Ureter (tissue), 1 donor: Measurements from ENCODE around the gene FAM219B. TPM values are rescaled to one million over a fixed set of nuclear protein-coding genes. Genes with fewer than 3 reads are reported as not detected.

Source experiments
- total RNA-seq: library from RNA; stranded (reverse); gene quantifications from one replicate; pipeline ENCODE4 v1.2.4, GENCODE V29; 2023
- donor health status: DM: yes; HTN: yes; CAD: no.

The FAM219B gene
- total RNA-seq, 1 donor from 2014 or later, result 171 TPM

Other genes starting within 250 kb of the FAM219B start
- 40.4 TPM for gene EDC3, start 210.8 kb downstream of the FAM219B start, total RNA-seq
- gene CYP1A1, start 181.3 kb downstream of the FAM219B start, total RNA-seq, result not detected
- gene CYP1A2, start 158.0 kb downstream of the FAM219B start, total RNA-seq, result not detected
- gene CSK, start 124.8 kb downstream of the FAM219B start, total RNA-seq, result 61.6 TPM
- not detected for gene LMAN1L, start 94.0 kb downstream of the FAM219B start, total RNA-seq
- gene CPLX3, start 80.2 kb downstream of the FAM219B start, total RNA-seq, result not detected
- 54.8 TPM for gene ULK3, start 63.7 kb downstream of the FAM219B start, total RNA-seq
- gene SCAMP2, start 33.5 kb downstream of the FAM219B start, total RNA-seq, result 96.3 TPM
- gene MPI, start 16.8 kb downstream of the FAM219B start, total RNA-seq, result 50.8 TPM
- 172 TPM for gene COX5A, start 31.2 kb upstream of the FAM219B start, total RNA-seq
- gene RPP25, start 49.9 kb upstream of the FAM219B start, total RNA-seq, result 7.3 TPM
- 21.0 TPM for gene SCAMP5, start 88.7 kb upstream of the FAM219B start, total RNA-seq
- 23.4 TPM for gene PPCDC, start 116.7 kb upstream of the FAM219B start, total RNA-seq